ENCODE results near the gene COL4A1.

GRCh38 chr13:110214637-110215036 lies 92.3 kb downstream of the COL4A1 start:
- TF ChIP-seq EZH2 (IDR thresholded peaks at IDR 0.05; ENCODE audit: insufficient read depth, poor library complexity, severe bottlenecking): no peak
- no peak for TF ChIP-seq EZH2phosphoT487 (IDR thresholded peaks at IDR 0.05; ENCODE audit: insufficient read depth, low read depth)

Data from GM23248 (cell line).